IPS-11a (cell line): Measurements from ENCODE around the gene ZDHHC5.
A peak's percentile ranks its signal among the peaks of the same experiment; 100 is the strongest.

ENCODE experiments used
- H3K4me3 ChIP-seq: one replicate; pipeline ENCODE4 v1.5.1; 2013; ENCODE audit warnings: low read depth, low read length, control low read depth

The ZDHHC5 gene, protein sequence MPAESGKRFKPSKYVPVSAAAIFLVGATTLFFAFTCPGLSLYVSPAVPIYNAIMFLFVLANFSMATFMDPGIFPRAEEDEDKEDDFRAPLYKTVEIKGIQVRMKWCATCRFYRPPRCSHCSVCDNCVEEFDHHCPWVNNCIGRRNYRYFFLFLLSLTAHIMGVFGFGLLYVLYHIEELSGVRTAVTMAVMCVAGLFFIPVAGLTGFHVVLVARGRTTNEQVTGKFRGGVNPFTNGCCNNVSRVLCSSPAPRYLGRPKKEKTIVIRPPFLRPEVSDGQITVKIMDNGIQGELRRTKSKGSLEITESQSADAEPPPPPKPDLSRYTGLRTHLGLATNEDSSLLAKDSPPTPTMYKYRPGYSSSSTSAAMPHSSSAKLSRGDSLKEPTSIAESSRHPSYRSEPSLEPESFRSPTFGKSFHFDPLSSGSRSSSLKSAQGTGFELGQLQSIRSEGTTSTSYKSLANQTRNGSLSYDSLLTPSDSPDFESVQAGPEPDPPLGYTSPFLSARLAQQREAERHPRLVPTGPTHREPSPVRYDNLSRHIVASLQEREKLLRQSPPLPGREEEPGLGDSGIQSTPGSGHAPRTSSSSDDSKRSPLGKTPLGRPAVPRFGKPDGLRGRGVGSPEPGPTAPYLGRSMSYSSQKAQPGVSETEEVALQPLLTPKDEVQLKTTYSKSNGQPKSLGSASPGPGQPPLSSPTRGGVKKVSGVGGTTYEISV

GRCh38 chr11:57667736-57668433, at the start of gene ZDHHC5:
ZDHHC5 (plus strand) TSS chr11:57668114; CDS start chr11:57673091, 4,977 bp downstream.
- peak within 1 kb of the TSS; percentile 96 for H3K4me3 ChIP-seq

GRCh38 chr11:57618438-57618837, 49.5 kb upstream of the ZDHHC5 start:
- H3K4me3 ChIP-seq, result no peak overlapping the region

- no peak overlapping the region for H3K4me3 ChIP-seq
These were observed 48.6 kb upstream of the ZDHHC5 start for GRCh38 chr11:57619331-57619730.

GRCh38 chr11:57620467-57620866, 47.4 kb upstream of the ZDHHC5 start:
- no peak overlapping the region for H3K4me3 ChIP-seq

DNA sequence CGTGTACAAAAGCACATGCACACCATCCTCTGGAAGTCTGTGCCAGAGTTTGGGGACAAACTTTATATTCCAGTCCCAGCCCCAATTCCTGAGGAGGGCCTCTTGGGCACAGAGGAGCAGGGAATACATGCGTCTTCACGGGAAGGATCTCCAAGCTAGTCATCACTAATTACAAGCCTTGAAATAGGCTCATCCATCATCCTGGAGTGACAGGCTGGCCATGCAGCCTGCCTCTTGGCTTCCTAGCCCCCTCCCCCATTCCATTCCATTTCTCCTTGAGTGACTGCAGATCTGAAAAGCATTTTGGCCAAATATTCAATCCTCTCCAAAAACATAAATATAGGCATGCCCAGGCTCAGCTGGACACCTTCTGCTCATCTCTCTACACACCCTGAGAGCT, 45.7 kb upstream of the ZDHHC5 start:
- H3K4me3 ChIP-seq, result no peak overlapping the region

DNA sequence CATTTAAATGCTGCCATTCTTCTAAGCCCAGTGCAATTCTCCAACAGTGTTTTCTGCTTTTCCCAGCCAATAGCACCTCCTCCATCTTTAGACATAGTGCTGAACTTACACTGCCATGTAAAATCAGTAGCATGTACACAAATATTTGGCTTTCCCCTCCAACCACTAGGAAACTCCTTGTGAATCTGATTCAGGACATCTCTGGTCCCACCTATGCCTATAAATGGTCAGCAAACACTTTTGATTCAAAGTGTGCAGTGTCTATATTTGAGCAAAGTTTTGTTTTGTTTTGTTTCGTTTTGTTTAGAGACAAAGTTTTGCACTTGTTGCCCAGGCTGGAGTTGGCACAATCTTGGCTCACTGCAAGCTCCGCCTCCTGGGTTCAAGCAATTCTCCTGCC, 43.0 kb upstream of the ZDHHC5 start:
- no peak overlapping the region for H3K4me3 ChIP-seq

- no peak overlapping the region for H3K4me3 ChIP-seq
These were observed 41.0 kb upstream of the ZDHHC5 start for GRCh38 chr11:57626895-57627294.

- H3K4me3 ChIP-seq, result no peak overlapping the region
These were observed 37.7 kb upstream of the ZDHHC5 start for GRCh38 chr11:57630171-57630570.

DNA sequence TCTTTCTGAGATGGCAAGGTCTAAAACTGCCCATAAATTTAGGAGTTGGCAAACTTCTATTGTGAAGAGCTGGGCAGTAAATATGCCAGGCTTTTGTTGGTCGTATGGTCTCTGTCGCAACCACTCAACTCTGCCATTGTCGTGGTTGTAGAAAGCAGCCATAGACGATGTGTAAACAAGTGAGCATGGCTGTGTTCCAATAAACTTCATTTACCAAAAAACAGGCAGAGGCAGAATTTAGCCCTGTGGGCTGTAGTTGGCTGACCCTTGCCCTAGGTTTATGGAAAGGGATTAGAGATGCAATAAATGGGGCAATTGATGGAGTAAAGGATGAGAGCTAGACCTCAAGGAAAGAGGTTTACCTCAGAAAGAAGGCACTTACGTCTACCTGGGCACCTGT, 35.8 kb upstream of the ZDHHC5 start:
- no peak overlapping the region for H3K4me3 ChIP-seq

- no peak overlapping the region for H3K4me3 ChIP-seq
These were observed 34.4 kb upstream of the ZDHHC5 start for GRCh38 chr11:57633394-57634070.

DNA sequence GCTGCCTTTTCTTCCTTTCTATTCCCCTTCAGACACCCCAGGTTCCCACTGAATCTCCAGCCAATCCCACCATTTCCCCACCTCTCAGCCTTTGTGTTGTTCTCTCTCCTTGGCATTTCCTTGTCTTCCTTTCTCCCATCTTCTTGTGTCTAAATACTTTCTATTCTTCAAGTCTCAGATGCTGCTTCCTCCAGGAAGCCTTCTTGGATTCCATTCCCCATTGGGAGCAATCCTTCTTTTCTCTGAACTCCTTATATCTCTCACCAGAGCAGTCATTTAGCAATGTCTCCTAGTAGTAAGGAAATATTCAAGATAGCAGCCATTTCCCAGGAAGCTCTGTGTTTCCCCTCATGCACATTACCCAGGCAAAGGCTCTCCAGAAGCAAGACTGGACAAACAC, 33.6 kb upstream of the ZDHHC5 start:
- H3K4me3 ChIP-seq, result no peak overlapping the region

- no peak overlapping the region for H3K4me3 ChIP-seq
These were observed 32.7 kb upstream of the ZDHHC5 start for GRCh38 chr11:57635246-57635645.

DNA sequence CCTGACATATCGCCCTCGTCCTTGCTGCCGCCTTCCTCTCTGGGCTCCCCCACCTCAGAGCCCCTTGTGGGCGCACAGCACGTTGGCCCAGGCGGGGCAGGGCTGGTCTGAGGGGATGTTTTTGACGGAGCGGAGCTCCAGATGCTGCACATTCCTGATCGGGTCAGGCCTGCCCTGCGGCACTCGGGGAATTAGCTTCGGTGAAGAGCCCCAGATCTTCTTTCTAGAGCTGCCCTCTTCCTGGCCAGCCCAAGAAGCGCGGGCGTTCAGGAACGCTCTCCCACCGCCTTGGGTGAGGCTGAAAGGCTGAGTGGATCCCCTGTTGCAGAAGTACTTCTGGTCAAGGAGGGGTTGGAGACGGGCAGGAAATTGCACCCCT, 30.3 kb upstream of the ZDHHC5 start:
- peak overlapping the region; percentile 25 for H3K4me3 ChIP-seq

DNA sequence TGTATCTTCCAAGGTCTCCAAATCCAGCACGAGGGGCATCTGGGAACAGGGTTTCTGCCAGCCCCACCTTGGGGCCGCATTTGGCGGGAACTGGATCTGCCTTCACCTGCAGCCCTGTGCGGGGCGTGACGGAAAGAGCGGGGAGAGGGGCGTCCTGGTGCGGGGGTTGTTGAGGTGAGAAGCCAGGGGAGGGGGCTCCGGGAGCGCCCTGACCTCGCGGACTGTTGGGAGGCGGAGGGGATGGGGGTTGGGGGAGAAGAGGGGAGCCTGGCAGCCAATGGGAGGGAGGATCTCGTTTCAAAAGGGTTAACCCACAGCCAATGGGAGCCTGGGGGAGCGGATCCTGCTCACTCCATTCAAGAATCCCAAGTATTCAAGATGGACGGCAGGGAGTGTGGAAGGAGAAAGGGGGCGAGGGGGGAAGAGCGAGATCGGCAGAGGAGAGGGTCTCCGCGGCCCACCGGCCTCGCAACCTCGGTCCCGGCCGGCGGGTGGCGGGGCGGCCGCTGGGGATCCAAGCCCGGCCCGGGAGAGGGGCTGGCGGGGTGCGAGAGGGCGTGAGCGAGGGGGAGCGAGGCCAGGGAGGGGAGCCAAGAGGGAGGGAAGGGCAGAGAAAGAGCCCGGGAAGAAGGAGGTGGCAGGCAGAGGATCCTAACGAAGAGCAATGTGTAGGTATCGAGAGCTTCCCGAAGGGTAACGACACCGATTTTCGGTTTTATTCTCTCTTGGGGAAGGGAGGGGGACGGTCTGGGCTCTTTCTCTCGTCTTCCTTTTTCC, 29.7 kb upstream of the ZDHHC5 start:
- peak overlapping the region; percentile 99 for H3K4me3 ChIP-seq

GRCh38 chr11:57638811-57639320, 29.0 kb upstream of the ZDHHC5 start:
- peak overlapping the region; percentile 99 for H3K4me3 ChIP-seq

GRCh38 chr11:57639321-57640067, 28.4 kb upstream of the ZDHHC5 start:
- H3K4me3 ChIP-seq, result peak overlapping the region; percentile 99

DNA sequence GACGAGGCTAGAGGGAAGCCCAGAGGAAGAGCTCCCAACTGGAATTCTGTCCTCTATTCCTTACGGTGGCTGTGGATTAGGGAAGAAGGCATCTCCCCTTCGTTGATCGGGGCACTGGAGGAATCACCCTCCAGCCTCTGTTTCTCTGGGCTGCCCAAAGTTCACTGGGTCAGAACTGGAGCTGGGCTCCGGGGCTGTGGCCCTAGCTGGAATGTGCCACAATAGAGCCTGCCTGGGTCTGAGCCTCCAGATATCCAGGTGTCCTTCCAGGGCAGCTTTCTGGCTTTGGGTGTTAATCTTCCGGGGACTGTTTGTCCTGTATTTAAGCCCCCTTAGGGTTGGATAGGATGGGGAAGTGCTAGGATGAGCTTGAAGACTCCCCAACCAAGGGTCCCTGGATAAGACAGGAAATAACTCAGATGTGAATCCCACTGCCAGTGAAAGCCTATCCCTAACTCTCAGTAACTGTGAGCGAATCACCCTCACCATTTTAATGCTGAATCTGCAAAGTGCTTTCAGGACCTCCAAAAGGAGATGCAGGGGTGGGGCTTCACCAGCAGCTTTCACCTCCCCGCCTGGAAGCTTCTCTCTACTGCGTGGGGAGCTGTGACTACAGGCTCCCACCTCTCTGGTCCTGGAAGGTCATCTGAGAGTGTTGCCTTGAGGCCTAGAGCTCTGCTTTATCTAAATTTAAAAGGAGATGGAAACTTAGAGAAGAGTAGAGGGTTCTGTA, 27.7 kb upstream of the ZDHHC5 start:
- H3K4me3 ChIP-seq, result peak overlapping the region; percentile 59

GRCh38 chr11:57641011-57641807, 26.7 kb upstream of the ZDHHC5 start:
- no peak overlapping the region for H3K4me3 ChIP-seq
